ENCODE results near the gene SCN7A. TPM values are rescaled to one million over a fixed set of nuclear protein-coding genes. Genes with fewer than 3 reads are reported as not detected.
"Not testable (repeated sequence)": the region's sequence is repeated elsewhere in the genome, so short reads cannot be mapped to it uniquely, and the experiment has no call there.

Gene SCN7A
- total RNA-seq, 1 experiment from 2014 or later: 0.17 TPM

GRCh38 chr2:166463640-166464039 is 30.4 kb downstream of the SCN7A start (continued):
- no peak for TF ChIP-seq ZNF138 (CRISPR knock-in tag; conservative IDR thresholded peaks at IDR 0.05)
- TF ChIP-seq GRHL2 (CRISPR knock-in tag; IDR thresholded peaks at IDR 0.05; ENCODE audit: insufficient replicate concordance, severe bottlenecking): no peak
- no peak for TF ChIP-seq ELF4 (CRISPR knock-in tag; IDR thresholded peaks at IDR 0.05; ENCODE audit: low read depth)
- no peak for TF ChIP-seq ZNF121 (CRISPR knock-in tag; IDR thresholded peaks at IDR 0.05)
- no peak for TF ChIP-seq FOXK1 (CRISPR knock-in tag; IDR thresholded peaks at IDR 0.05)
- TF ChIP-seq NR3C1 (CRISPR knock-in tag; conservative IDR thresholded peaks at IDR 0.05; ENCODE audit: low read depth): no peak
- TF ChIP-seq NR2C2 (CRISPR knock-in tag; IDR thresholded peaks at IDR 0.05): no peak

GRCh38 chr2:166458674-166459073 is 35.4 kb downstream of the SCN7A start:
- ATAC-seq: no peak
- no peak for TF ChIP-seq IRF2 (CRISPR knock-in tag; IDR thresholded peaks at IDR 0.05; ENCODE audit: borderline replicate concordance, low read depth)
- TF ChIP-seq JUN (CRISPR knock-in tag; IDR thresholded peaks at IDR 0.05): no peak
- no peak for TF ChIP-seq FOXP1 (CRISPR knock-in tag; IDR thresholded peaks at IDR 0.05; ENCODE audit: borderline replicate concordance)
- TF ChIP-seq ZNF219 (CRISPR knock-in tag; IDR thresholded peaks at IDR 0.05; ENCODE audit: borderline replicate concordance): no peak
- no peak for TF ChIP-seq AFF4 (CRISPR knock-in tag; IDR thresholded peaks at IDR 0.05; ENCODE audit: borderline replicate concordance)
- TF ChIP-seq TCF7 (CRISPR knock-in tag; IDR thresholded peaks at IDR 0.05; ENCODE audit: low read depth): no peak
- TF ChIP-seq CREB1 (CRISPR knock-in tag; IDR thresholded peaks at IDR 0.05): no peak
- no peak for TF ChIP-seq TEAD4 (CRISPR knock-in tag; IDR thresholded peaks at IDR 0.05)
- TF ChIP-seq ZNF532 (CRISPR knock-in tag; IDR thresholded peaks at IDR 0.05; ENCODE audit: borderline replicate concordance): no peak
- no peak for TF ChIP-seq ELF4 (CRISPR knock-in tag; IDR thresholded peaks at IDR 0.05; ENCODE audit: low read depth)
- TF ChIP-seq NR2C2 (CRISPR knock-in tag; IDR thresholded peaks at IDR 0.05): no peak
- TF ChIP-seq TP53 (CRISPR knock-in tag; IDR thresholded peaks at IDR 0.05): no peak
- no peak for TF ChIP-seq ZSCAN18 (CRISPR knock-in tag; IDR thresholded peaks at IDR 0.05)
- no peak for TF ChIP-seq NR3C1 (CRISPR knock-in tag; conservative IDR thresholded peaks at IDR 0.05; ENCODE audit: low read depth)
- no peak for TF ChIP-seq MYBL2 (CRISPR knock-in tag; IDR thresholded peaks at IDR 0.05)
- POLR2A ChIA-PET: no interaction called here
- 0 out of 2 replicates have a peak, but pooled peaks cover 3% of the 10 kb centered on the region for H3K9me3 Mint-ChIP-seq
- CTCF ChIA-PET: no interaction called here
- no peaks in the 10 kb centered on the region for H3K27me3 Mint-ChIP-seq (ENCODE audit: low read depth)
- no peak overlapping the region for H3K4me3 Mint-ChIP-seq
- no peak overlapping the region for H3K27ac Mint-ChIP-seq
- no peaks in the 10 kb centered on the region for H3K4me1 Mint-ChIP-seq
- DNase-seq (ENCODE audit: low spot score): no peak
- no peaks in the 10 kb centered on the region for H3K36me3 Mint-ChIP-seq

GRCh38 chr2:166455823-166456222 is 38.2 kb downstream of the SCN7A start:
- ATAC-seq, H3K36me3 Mint-ChIP-seq, CTCF ChIA-PET: not testable (repeated sequence)

More at GRCh38 chr2:166455823-166456222, 38.2 kb downstream of the SCN7A start:
- H3K4me3 Mint-ChIP-seq; H3K27ac Mint-ChIP-seq; H3K27me3 Mint-ChIP-seq (ENCODE audit: low read depth); H3K9me3 Mint-ChIP-seq; POLR2A ChIA-PET; H3K4me1 Mint-ChIP-seq; DNase-seq (ENCODE audit: low spot score): not testable (repeated sequence)

Measured in WTC11 (cell line).